Measurements from ENCODE around the gene ATP8B4.
"Not testable (repeated sequence)": the region's sequence is repeated elsewhere in the genome, so short reads cannot be mapped to it uniquely, and the experiment has no call there.

The ATP8B4 gene

GRCh38 chr15:50119063-50120040 lies at the start of gene ATP8B4:
Gene ATP8B4 (minus strand): TSS chr15:50119233. CDS start chr15:50106966, 12,267 bp downstream.
- DNase-seq (ENCODE audit: low read depth), result no peak

GRCh38 chr15:50168379-50168778 lies 49.3 kb upstream of the ATP8B4 start:
- DNase-seq (ENCODE audit: low read depth), result no peak

- no peak for DNase-seq (ENCODE audit: low read depth)
These were observed 48.1 kb upstream of the ATP8B4 start for GRCh38 chr15:50167110-50167509.

- no peak for DNase-seq (ENCODE audit: low read depth)
These were observed 47.2 kb upstream of the ATP8B4 start for GRCh38 chr15:50166216-50166615.

GRCh38 chr15:50164458-50164857 lies 45.4 kb upstream of the ATP8B4 start:
- no peak for DNase-seq (ENCODE audit: low read depth)

- no peak for DNase-seq (ENCODE audit: low read depth)
These were observed 44.8 kb upstream of the ATP8B4 start for GRCh38 chr15:50163719-50164410.

- no peak for DNase-seq (ENCODE audit: low read depth)
These were observed 44.1 kb upstream of the ATP8B4 start for GRCh38 chr15:50162969-50163718.

- DNase-seq (ENCODE audit: low read depth), result not testable (repeated sequence)
These were observed 39.2 kb upstream of the ATP8B4 start for GRCh38 chr15:50158236-50158635.

- DNase-seq (ENCODE audit: low read depth), result no peak
These were observed 32.4 kb upstream of the ATP8B4 start for GRCh38 chr15:50151476-50151875.

- no peak for DNase-seq (ENCODE audit: low read depth)
These were observed 31.8 kb upstream of the ATP8B4 start for GRCh38 chr15:50150851-50151250.

- no peak for DNase-seq (ENCODE audit: low read depth)
These were observed 31.3 kb upstream of the ATP8B4 start for GRCh38 chr15:50150349-50150748.

- no peak for DNase-seq (ENCODE audit: low read depth)
These were observed 30.1 kb upstream of the ATP8B4 start for GRCh38 chr15:50149090-50149489.

- no peak for DNase-seq (ENCODE audit: low read depth)
These were observed 29.4 kb upstream of the ATP8B4 start for GRCh38 chr15:50148362-50148963.

GRCh38 chr15:50146632-50147031 lies 27.6 kb upstream of the ATP8B4 start:
- DNase-seq (ENCODE audit: low read depth), result no peak

GRCh38 chr15:50145451-50145872 lies 26.4 kb upstream of the ATP8B4 start:
- DNase-seq (ENCODE audit: low read depth), result no peak

GRCh38 chr15:50144341-50145120 lies 25.5 kb upstream of the ATP8B4 start:
- DNase-seq (ENCODE audit: low read depth), result no peak

- DNase-seq (ENCODE audit: low read depth), result no peak
These were observed 24.3 kb upstream of the ATP8B4 start for GRCh38 chr15:50143255-50143860.

- DNase-seq (ENCODE audit: low read depth), result no peak
These were observed 22.8 kb upstream of the ATP8B4 start for GRCh38 chr15:50141856-50142255.

GRCh38 chr15:50140983-50141382 lies 21.9 kb upstream of the ATP8B4 start:
- DNase-seq (ENCODE audit: low read depth), result no peak

GRCh38 chr15:50140098-50140497 lies 21.1 kb upstream of the ATP8B4 start:
- no peak for DNase-seq (ENCODE audit: low read depth)

- DNase-seq (ENCODE audit: low read depth), result no peak
These were observed 19.4 kb upstream of the ATP8B4 start for GRCh38 chr15:50138391-50138790.
